Tibial nerve (tissue), 4 donors: Measurements from ENCODE around the gene IL21R.

Source experiments
- EP300 ChIP-seq, 2 donors: sonication (generic); formaldehyde crosslinking; IDR thresholded peaks; one replicate each; pipeline ENCODE4 v1.6.1; 2017; ENCODE audit warnings: antibody characterized with exemption in 2 of 2, mild to moderate bottlenecking in 1 of 2
- POLR2A ChIP-seq, 2 donors: fragments of 450-650 bp; IDR thresholded peaks; one replicate each; pipeline ENCODE4 v1.6.1; 2017; ENCODE audit warnings: antibody characterized with exemption in 2 of 2, mild to moderate bottlenecking in 2 of 2, moderate library complexity in 2 of 2
- TF ChIP-seq, protein P1 (sequence below), 5 experiments: fragments of 200-600 bp in 3 of 5; fragments of 450-650 bp in 2 of 5; sonication (generic) in 3 of 5; IDR thresholded peaks; one replicate each; pipeline ENCODE4 v1.5.1; 2016 to 2019; ENCODE audit warnings: antibody characterized with exemption in 5 of 5, mild to moderate bottlenecking in 3 of 5, moderate library complexity in 2 of 5

GRCh38 chr16:27400751-27401620 lies 988 bp upstream of the IL21R start:
- no peak for TF ChIP-seq POLR2A (IDR thresholded peaks at IDR 0.05)
- TF ChIP-seq, protein P1, sequence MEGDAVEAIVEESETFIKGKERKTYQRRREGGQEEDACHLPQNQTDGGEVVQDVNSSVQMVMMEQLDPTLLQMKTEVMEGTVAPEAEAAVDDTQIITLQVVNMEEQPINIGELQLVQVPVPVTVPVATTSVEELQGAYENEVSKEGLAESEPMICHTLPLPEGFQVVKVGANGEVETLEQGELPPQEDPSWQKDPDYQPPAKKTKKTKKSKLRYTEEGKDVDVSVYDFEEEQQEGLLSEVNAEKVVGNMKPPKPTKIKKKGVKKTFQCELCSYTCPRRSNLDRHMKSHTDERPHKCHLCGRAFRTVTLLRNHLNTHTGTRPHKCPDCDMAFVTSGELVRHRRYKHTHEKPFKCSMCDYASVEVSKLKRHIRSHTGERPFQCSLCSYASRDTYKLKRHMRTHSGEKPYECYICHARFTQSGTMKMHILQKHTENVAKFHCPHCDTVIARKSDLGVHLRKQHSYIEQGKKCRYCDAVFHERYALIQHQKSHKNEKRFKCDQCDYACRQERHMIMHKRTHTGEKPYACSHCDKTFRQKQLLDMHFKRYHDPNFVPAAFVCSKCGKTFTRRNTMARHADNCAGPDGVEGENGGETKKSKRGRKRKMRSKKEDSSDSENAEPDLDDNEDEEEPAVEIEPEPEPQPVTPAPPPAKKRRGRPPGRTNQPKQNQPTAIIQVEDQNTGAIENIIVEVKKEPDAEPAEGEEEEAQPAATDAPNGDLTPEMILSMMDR (IDR thresholded peaks at IDR 0.05) = no peak
- TF ChIP-seq EP300 (IDR thresholded peaks at IDR 0.05) = no peak
